ENCODE data around the gene IFI6.
A peak's percentile ranks its signal among the peaks of the same experiment; 100 is the strongest.
"Not testable (repeated sequence)": the region's sequence is repeated elsewhere in the genome, so short reads cannot be mapped to it uniquely, and the experiment has no call there.

The IFI6 gene

DNA sequence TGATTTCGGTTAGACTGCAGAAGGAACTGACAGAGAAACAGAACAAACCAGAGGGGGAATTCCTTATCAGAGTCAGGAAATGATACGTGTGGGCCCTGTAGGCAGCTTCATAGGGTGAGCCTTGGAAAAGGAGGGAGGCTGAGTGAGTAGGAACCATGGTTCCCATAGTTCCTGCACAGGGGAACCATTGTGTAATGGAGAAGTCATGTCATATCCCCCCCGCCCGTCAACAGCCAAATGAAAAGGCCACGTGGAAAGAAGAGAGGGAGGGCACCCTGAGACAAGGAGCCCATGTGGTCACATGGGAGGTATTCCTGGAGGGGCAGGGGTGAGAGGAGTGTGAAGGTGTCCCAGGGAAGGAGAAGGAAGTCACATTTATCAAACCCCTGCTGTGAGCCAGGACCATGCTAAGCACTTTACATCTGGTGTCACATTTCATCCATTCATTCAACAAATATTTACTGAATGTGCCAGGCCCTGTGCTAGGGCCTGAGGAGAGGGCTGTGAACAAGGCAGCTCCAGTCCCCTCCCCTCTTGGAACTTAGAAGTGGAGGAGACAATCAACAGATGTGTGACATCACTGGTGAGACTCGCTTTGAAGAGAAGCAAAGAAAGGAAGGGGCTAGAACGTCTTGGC lies 21.3 kb downstream of the IFI6 start:
- 43 to 44% methylated on average over 7 of the region's 7 CpGs for WGBS, 2 experiments
- Histone ChIP-seq H3K27ac (ENCODE audit: insufficient read depth, low read depth, low read length, poor library complexity, severe bottlenecking) (peak overlapping the region; percentile 1), H3K27me3 (ENCODE audit: control insufficient read depth, insufficient read depth, low read length, poor library complexity, severe bottlenecking) (no peaks in the 10 kb centered on the region), H3K9me3 (ENCODE audit: control insufficient read depth, low read length) (no peaks in the 10 kb centered on the region), H3K4me3 (ENCODE audit: insufficient read depth, low read depth, low read length) (no peak overlapping the region), H3K4me1 (ENCODE audit: control insufficient read depth, insufficient read depth, low read length) (peaks cover 23% of the 10 kb centered on the region), H3K36me3 (ENCODE audit: control insufficient read depth, insufficient read depth, low read length) (no peaks in the 10 kb centered on the region)

DNA sequence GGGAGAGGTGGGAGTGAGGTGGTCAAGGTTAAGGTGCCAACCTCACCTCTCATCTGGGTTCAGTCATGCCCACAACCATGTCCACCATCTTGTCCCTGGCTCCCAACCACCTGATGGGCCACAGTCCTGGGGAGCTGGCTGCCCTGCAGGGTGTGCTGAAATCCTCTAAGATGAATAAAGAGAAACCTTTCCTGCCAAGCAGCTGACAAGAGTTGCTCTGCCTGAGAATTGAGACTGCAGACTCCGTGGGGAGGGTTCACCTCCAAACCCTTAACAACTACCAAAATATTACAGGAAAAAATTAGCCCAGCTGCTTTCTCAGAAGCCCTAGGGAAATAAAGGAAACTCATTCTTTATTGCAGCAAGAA lies 21.8 kb downstream of the IFI6 start:
- peak overlapping the region; percentile 1 for H3K27ac ChIP-seq (ENCODE audit: insufficient read depth, low read depth, low read length, poor library complexity, severe bottlenecking)
- no peaks in the 10 kb centered on the region for H3K9me3 ChIP-seq (ENCODE audit: control insufficient read depth, low read length)
- H3K27me3 ChIP-seq (ENCODE audit: control insufficient read depth, insufficient read depth, low read length, poor library complexity, severe bottlenecking) = no peaks in the 10 kb centered on the region
- no peaks in the 10 kb centered on the region for H3K36me3 ChIP-seq (ENCODE audit: control insufficient read depth, insufficient read depth, low read length)
- H3K4me3 ChIP-seq (ENCODE audit: insufficient read depth, low read depth, low read length) = no peak overlapping the region
- peaks cover 19% of the 10 kb centered on the region for H3K4me1 ChIP-seq (ENCODE audit: control insufficient read depth, insufficient read depth, low read length)
- 52 to 62% methylated on average over 1 of the region's 1 CpG for WGBS, 2 experiments

DNA sequence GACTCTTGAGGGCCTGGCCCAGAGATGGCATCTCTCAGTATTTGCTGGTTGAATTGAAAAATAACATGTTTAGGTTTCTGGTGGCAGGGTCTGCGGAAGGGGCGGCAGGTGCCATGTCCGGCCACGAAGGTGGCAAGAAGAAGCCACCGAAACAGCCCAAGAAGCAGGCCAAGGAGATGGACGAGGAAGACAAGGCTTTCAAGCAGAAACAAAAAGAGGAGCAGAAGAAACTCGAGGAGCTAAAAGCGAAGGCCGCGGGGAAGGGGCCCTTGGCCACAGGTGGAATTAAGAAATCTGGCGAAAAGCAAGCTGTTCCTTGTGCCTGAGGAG lies 22.7 kb downstream of the IFI6 start:
- H3K4me1 ChIP-seq (ENCODE audit: control insufficient read depth, insufficient read depth, low read length) = peaks cover 14% of the 10 kb centered on the region
- no peaks in the 10 kb centered on the region for H3K9me3 ChIP-seq (ENCODE audit: control insufficient read depth, low read length)
- no peaks in the 10 kb centered on the region for H3K27me3 ChIP-seq (ENCODE audit: control insufficient read depth, insufficient read depth, low read length, poor library complexity, severe bottlenecking)
- H3K27ac ChIP-seq (ENCODE audit: insufficient read depth, low read depth, low read length, poor library complexity, severe bottlenecking) = no peak overlapping the region
- WGBS, 2 experiments = 87% methylated on average over 11 of the region's 11 CpGs
- H3K4me3 ChIP-seq (ENCODE audit: insufficient read depth, low read depth, low read length) = no peak overlapping the region
- H3K36me3 ChIP-seq (ENCODE audit: control insufficient read depth, insufficient read depth, low read length) = no peaks in the 10 kb centered on the region

DNA sequence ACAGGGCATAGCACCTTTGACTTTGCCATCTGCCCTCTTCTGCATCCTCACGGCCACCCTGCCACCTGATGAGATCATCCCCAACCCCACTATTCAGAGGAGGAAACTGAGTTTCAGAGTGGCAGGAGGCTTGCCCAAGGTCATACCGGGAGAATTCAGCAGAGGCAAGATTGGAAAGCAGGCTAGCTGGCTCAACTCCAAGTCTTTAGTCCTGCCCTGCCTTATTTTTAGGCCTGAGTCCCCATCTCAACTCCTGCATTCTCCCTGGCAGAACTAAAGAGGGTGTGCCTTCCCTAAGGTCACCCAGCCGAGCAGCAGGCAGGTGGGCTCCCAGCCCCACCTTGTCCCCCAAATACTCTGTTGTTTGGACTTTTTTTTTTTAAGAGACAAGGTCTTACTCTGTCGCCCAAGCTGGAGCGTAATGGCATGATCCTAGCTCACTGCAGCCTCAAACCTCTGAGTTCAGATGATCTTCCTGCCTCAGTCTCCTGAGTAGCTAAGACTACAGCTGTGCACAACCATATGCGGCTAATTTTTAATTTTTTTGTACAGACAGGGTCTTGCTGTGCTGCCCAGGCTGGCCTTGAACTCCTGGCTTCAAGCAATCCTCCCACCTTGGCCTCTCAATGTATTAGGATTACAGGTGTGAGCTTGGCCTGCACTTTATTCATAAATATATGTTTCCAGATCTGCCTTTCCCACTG lies 23.2 kb downstream of the IFI6 start:
- Histone ChIP-seq H3K9me3 (ENCODE audit: control insufficient read depth, low read length) (no peaks in the 10 kb centered on the region), H3K4me1 (ENCODE audit: control insufficient read depth, insufficient read depth, low read length) (peaks cover 14% of the 10 kb centered on the region), H3K27me3 (ENCODE audit: control insufficient read depth, insufficient read depth, low read length, poor library complexity, severe bottlenecking) (no peaks in the 10 kb centered on the region), H3K36me3 (ENCODE audit: control insufficient read depth, insufficient read depth, low read length) (no peaks in the 10 kb centered on the region), H3K4me3 (ENCODE audit: insufficient read depth, low read depth, low read length) (no peak overlapping the region), H3K27ac (ENCODE audit: insufficient read depth, low read depth, low read length, poor library complexity, severe bottlenecking) (no peak overlapping the region)
- WGBS, 2 experiments = 90% methylated on average over 6 of the region's 6 CpGs

DNA sequence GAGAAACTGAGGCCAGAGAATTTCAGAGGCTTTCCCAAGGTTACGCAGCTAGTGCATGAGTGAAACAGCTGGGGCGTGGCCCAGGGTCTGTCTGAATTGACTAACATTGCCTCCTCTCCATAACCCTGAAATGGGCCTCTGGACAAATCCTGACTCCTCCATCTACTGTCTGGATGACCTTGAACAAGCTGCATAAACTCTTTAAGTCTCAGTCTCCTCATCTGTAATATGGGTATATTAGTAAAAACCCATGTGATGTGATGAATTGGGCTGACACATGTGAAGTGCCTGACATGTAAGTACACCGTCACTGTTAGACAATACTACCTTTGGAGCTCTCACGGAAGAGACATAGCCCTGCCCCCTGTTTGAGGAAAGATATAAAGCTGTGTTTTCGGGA lies 24.7 kb downstream of the IFI6 start:
- Histone ChIP-seq H3K36me3 (ENCODE audit: control insufficient read depth, insufficient read depth, low read length) (no peaks in the 10 kb centered on the region), H3K27ac (ENCODE audit: insufficient read depth, low read depth, low read length, poor library complexity, severe bottlenecking) (no peak overlapping the region), H3K27me3 (ENCODE audit: control insufficient read depth, insufficient read depth, low read length, poor library complexity, severe bottlenecking) (no peaks in the 10 kb centered on the region), H3K9me3 (ENCODE audit: control insufficient read depth, low read length) (no peaks in the 10 kb centered on the region), H3K4me3 (ENCODE audit: insufficient read depth, low read depth, low read length) (no peak overlapping the region), H3K4me1 (ENCODE audit: control insufficient read depth, insufficient read depth, low read length) (peaks cover 14% of the 10 kb centered on the region)
- WGBS, 2 experiments = 95 to 99% methylated on average over 5 of the region's 5 CpGs

DNA sequence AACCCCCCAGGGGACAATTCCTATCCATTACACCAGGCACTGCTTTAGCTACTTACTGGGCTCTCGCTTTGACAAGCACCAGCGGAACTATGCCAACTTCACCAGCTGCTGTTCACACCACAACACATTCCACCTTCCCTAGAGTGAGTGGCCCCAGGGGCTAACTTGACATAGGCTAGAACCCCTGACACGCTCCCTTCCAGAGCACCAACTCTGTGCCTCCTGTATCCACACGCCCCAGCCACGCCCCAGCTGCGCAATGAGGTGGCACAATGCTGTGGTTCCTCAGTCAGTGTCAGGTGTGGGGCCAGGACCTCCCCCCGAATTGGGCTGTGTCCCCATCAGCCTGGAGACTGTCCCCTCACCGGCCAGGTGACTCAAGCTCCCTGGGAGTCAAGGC lies 25.3 kb downstream of the IFI6 start:
- no peaks in the 10 kb centered on the region for H3K9me3 ChIP-seq (ENCODE audit: control insufficient read depth, low read length)
- no peaks in the 10 kb centered on the region for H3K27me3 ChIP-seq (ENCODE audit: control insufficient read depth, insufficient read depth, low read length, poor library complexity, severe bottlenecking)
- no peaks in the 10 kb centered on the region for H3K36me3 ChIP-seq (ENCODE audit: control insufficient read depth, insufficient read depth, low read length)
- H3K27ac ChIP-seq (ENCODE audit: insufficient read depth, low read depth, low read length, poor library complexity, severe bottlenecking) = no peak overlapping the region
- H3K4me3 ChIP-seq (ENCODE audit: insufficient read depth, low read depth, low read length) = no peak overlapping the region
- peaks cover 14% of the 10 kb centered on the region for H3K4me1 ChIP-seq (ENCODE audit: control insufficient read depth, insufficient read depth, low read length)
- WGBS, 2 experiments = 92 to 94% methylated on average over 8 of the region's 8 CpGs

DNA sequence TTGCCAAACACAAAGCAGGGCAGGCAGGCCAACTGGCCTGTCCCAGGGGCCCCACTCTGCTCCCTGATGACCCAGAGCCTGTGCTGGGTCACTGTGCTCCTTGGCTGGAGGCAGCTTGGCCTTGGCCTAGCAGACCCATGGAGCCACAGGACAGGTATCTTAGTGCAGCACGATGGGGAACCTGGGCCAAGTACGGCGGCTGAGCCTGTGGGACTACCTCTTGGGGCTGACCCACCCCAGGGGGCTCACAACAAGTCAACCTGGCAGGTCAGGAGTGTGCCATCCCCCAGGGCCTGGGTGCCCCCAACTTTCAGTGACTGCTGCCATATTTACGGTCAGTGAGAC lies 26.9 kb downstream of the IFI6 start:
- H3K27ac ChIP-seq (ENCODE audit: insufficient read depth, low read depth, low read length, poor library complexity, severe bottlenecking) = no peak overlapping the region
- H3K4me3 ChIP-seq (ENCODE audit: insufficient read depth, low read depth, low read length) = no peak overlapping the region
- 95 to 98% methylated on average over 4 of the region's 4 CpGs for WGBS, 2 experiments
- no peaks in the 10 kb centered on the region for H3K36me3 ChIP-seq (ENCODE audit: control insufficient read depth, insufficient read depth, low read length)
- H3K4me1 ChIP-seq (ENCODE audit: control insufficient read depth, insufficient read depth, low read length) = peaks cover 2% of the 10 kb centered on the region
- no peaks in the 10 kb centered on the region for H3K27me3 ChIP-seq (ENCODE audit: control insufficient read depth, insufficient read depth, low read length, poor library complexity, severe bottlenecking)
- no peaks in the 10 kb centered on the region for H3K9me3 ChIP-seq (ENCODE audit: control insufficient read depth, low read length)

DNA sequence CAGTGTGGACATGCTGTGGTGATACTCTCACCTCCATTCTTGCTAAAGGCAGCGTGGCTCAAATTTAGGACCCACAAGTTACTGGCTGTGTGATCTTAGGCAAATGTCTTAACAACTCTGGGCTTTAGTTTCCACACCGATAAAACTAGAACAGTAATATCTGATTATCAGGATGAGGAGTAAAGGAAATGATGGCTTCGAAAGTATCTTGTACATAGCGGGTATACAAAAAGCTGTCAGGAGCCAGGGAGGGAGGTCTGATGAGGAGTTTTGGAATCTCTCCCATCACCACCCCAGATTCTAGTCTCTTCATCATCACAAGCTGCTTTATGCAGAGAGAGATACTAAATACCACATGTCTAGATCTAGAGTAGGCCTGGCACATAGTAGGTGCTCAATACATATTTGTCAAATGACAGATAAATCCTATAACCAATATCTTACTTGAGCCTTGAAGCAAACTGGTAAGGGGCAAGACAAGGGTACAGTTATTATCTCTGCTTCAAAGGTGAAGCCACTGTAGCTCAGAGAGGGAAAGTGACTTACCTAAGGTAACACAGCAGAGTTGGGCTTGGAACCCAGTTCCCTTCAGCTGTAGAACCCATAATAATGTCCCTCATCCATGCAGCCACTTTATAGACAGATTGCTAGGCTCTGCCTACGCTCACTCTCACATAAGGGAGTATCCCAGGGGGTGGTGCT lies 27.5 kb downstream of the IFI6 start:
- H3K27me3 ChIP-seq (ENCODE audit: control insufficient read depth, insufficient read depth, low read length, poor library complexity, severe bottlenecking) = no peaks in the 10 kb centered on the region
- H3K4me1 ChIP-seq (ENCODE audit: control insufficient read depth, insufficient read depth, low read length) = no peaks in the 10 kb centered on the region
- no peaks in the 10 kb centered on the region for H3K9me3 ChIP-seq (ENCODE audit: control insufficient read depth, low read length)
- H3K36me3 ChIP-seq (ENCODE audit: control insufficient read depth, insufficient read depth, low read length) = no peaks in the 10 kb centered on the region
- no peak overlapping the region for H3K4me3 ChIP-seq (ENCODE audit: insufficient read depth, low read depth, low read length)
- 95 to 96% methylated on average over 5 of the region's 5 CpGs for WGBS, 2 experiments
- no peak overlapping the region for H3K27ac ChIP-seq (ENCODE audit: insufficient read depth, low read depth, low read length, poor library complexity, severe bottlenecking)

DNA sequence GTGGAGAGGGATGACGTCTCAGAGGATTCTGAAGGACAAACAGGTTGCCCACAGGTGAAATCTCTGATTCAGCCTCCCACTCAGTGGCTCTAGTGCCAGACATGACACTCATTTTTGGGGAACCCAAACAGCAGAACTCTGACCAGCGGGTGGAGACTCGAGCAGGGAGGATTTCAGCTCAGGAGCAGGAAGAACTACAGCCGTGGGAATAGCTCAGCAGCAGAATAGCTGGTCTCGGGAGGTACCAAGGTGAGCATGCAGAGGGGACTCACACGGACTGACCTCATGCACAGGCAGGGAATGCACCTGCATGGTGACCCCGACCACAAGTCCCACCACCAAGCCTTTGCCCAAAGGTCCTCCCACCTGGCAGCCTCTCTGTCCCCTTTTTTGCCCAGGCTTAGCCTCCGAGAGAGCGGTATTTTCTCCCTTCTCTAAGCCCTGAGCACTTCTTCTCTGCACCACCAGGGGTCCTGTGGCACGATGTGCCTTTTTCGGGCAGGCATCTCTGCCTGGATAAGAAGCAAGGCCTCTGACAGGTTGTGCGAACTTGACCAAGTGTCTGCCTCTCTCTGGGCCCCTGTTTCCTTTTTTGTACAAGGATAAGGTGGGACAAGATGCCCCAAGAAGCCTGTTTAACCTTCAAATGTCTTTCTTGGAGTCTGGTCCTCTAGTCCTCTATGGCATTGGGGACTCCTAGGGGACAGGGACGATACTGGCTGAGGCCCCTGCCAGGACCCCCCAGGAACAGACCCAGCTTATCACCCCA lies 28.2 kb downstream of the IFI6 start:
- 41 to 46% methylated on average over 13 of the region's 13 CpGs for WGBS, 2 experiments
- no peaks in the 10 kb centered on the region for H3K9me3 ChIP-seq (ENCODE audit: control insufficient read depth, low read length)

DNA sequence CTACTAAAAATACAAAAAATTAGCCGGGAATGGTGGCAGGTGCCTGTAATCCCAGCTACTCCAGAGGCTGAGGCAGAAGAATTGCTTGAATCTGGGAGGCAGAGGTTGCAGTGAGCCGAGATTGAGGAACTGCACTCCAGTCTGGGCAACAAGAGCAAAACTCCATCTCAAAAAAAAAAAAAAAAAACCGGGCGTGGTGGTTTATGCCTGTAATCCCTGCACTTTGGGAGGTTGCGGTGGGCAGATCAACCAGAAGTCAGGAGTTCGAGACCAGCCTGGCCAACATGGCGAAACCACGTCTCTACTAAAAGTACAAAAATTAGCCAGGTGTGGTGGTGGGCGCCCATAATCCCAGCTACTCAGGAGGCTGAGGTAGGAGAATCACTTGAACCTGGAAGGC lies 31.5 kb downstream of the IFI6 start:
- H3K36me3 ChIP-seq (ENCODE audit: control insufficient read depth, insufficient read depth, low read length); H3K4me3 ChIP-seq (ENCODE audit: insufficient read depth, low read depth, low read length); H3K27ac ChIP-seq (ENCODE audit: insufficient read depth, low read depth, low read length, poor library complexity, severe bottlenecking); H3K9me3 ChIP-seq (ENCODE audit: control insufficient read depth, low read length); H3K4me1 ChIP-seq (ENCODE audit: control insufficient read depth, insufficient read depth, low read length); H3K27me3 ChIP-seq (ENCODE audit: control insufficient read depth, insufficient read depth, low read length, poor library complexity, severe bottlenecking): not testable (repeated sequence)
- 94% methylated on average over 9 of the region's 9 CpGs for WGBS, 2 experiments

More for the DNA sequence above, 28.2 kb downstream of the IFI6 start:
- Histone ChIP-seq H3K4me3 (ENCODE audit: insufficient read depth, low read depth, low read length) (no peak overlapping the region), H3K36me3 (ENCODE audit: control insufficient read depth, insufficient read depth, low read length) (no peaks in the 10 kb centered on the region), H3K27me3 (ENCODE audit: control insufficient read depth, insufficient read depth, low read length, poor library complexity, severe bottlenecking) (no peaks in the 10 kb centered on the region), H3K4me1 (ENCODE audit: control insufficient read depth, insufficient read depth, low read length) (no peaks in the 10 kb centered on the region), H3K27ac (ENCODE audit: insufficient read depth, low read depth, low read length, poor library complexity, severe bottlenecking) (no peak overlapping the region)
